HL-60/S4 treated with retinoic acid at 250 ng/mL for 4 days and 3 days (cell line): ENCODE data around the gene BCDIN3D.

Experiments used
- in situ Hi-C: fragments of 300-500 bp; cut with MboI; formaldehyde crosslinking; loops from 2 replicates; pipeline ENCODE4 v1.7.0; 2022; ENCODE audit warnings: low sequenced_read_pairs

The BCDIN3D gene

DNA sequence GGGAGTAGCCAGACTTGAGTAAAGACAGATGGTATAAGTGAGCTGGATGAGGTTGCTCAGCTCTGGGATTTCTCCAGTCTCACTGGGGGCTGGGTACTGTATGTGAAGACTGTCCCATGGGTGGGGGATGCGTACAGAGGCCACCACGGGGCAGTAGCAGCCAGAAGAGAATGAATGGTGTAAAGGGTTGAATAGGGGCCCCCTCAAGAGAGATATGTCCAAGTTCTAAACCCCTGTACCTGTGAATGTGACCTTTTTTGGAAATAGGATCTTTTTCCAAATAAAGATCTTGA lies 21.8 kb upstream of the BCDIN3D start:
- in situ Hi-C loops = loop anchor here (25.0 kb wide), 1 partner anchor 198 kb away; the partner anchor contains the start of gene ASIC1

DNA sequence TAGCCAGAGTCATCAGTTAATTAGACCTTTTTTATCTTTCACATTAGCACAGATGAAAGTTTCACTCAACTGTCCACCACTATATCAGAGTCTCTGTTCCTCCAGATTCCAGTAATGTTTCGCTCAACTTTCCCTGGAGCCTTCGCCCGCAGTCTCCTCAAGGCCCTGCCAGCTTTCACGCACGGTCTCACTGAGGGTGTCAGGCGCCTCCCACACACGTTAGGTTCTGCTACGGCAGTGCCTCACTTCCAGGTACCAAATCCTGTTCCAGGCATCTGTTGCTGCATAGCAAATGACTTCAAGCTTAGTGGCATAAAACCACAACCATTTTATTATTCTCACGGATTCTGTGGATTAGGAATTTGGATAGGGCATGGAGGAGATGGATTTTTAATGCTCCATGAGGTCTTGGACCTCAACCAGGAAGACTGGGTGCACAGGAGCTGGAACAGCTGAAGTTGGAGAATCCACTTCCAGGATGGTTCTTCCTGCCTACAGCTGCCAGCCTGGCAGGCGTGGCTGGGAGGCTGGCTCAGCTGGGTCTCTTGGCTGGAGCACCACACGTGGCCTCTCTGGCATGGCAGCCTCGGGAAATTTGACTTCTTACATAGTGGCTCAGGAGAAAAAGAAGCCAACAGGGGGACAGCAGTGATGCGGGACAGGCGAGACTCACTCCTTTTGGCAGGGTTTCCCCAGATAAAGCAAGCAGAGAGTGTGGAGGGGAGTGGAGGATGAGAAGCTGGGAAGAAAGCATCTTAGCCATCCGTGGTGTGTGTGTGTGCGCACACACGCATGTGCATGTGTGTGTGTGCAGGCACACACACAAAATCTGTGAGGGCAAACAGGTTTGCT lies 21.3 kb upstream of the BCDIN3D start:
- in situ Hi-C loops = loop anchor here (25.0 kb wide), 1 partner anchor 198 kb away; the partner anchor contains the start of gene ASIC1

- in situ Hi-C loops = loop anchor here (25.0 kb wide), 1 partner anchor 201 kb away; the partner anchor contains the start of gene ASIC1
These were observed 18.0 kb upstream of the BCDIN3D start for GRCh38 chr12:49860921-49861320.

GRCh38 chr12:49855890-49856289 lies 13.0 kb upstream of the BCDIN3D start:
- in situ Hi-C loops = loop anchor here (25.0 kb wide), 1 partner anchor 206 kb away; the partner anchor contains the start of gene ASIC1

GRCh38 chr12:49854976-49855375 lies 12.1 kb upstream of the BCDIN3D start:
- in situ Hi-C loops = loop anchor here (25.0 kb wide), 1 partner anchor 207 kb away; the partner anchor contains the start of gene ASIC1

- in situ Hi-C loops = loop anchor here (25.0 kb wide), 1 partner anchor 209 kb away; the partner anchor contains the start of gene ASIC1
These were observed 10.8 kb upstream of the BCDIN3D start for GRCh38 chr12:49853671-49854070.

GRCh38 chr12:49847161-49847560 lies 4.3 kb upstream of the BCDIN3D start:
- in situ Hi-C loops = no loop called here

- in situ Hi-C loops = no loop called here
These were observed 3.1 kb upstream of the BCDIN3D start for GRCh38 chr12:49846032-49846431.

DNA sequence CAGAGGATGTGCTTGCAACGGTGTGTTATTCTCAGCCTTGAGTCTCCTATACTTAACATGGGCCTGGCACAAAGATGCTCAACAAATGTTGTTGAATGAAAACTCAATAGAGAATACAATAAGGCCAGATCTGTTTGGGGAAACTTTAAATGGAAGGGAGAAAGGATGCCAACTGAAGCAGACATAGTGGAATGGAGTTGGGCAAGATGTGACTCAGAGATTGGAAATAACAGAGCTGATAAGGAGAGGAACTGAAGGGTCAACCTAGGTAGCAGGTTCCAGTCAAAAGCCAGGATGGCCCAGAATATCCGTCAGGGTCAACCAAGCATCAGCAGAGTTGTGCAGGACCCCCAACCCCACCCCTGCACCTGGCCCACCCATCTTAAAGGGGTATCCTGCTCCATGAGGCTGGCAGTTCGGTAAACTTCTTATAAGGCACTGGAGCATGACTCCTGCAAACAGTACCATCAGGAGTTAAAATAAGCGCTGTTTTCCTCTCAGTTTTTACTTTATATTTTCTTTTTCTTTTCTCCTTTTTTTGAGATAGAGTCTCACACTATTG lies 1.1 kb upstream of the BCDIN3D start:
- in situ Hi-C loops = no loop called here

DNA sequence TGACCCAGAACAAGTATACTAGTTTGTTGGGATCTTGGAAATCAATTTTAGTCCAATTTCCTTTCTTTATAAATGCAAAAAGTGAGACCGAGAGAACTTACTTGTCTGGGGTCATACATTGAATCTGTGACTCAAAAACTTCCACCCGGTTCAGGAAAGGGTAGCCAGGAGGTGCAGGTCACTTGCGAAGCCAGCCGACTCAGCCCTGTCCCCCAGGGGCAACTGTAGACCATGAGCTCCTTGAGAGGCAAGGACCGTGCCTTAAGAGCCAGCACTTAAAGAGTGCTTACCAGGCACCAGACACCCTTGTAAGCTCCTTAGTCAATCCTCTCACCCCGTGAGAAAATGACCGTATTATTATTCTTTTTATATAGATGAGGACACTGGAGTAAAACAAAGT lies 505 bp upstream of the BCDIN3D start:
- in situ Hi-C loops = no loop called here

DNA sequence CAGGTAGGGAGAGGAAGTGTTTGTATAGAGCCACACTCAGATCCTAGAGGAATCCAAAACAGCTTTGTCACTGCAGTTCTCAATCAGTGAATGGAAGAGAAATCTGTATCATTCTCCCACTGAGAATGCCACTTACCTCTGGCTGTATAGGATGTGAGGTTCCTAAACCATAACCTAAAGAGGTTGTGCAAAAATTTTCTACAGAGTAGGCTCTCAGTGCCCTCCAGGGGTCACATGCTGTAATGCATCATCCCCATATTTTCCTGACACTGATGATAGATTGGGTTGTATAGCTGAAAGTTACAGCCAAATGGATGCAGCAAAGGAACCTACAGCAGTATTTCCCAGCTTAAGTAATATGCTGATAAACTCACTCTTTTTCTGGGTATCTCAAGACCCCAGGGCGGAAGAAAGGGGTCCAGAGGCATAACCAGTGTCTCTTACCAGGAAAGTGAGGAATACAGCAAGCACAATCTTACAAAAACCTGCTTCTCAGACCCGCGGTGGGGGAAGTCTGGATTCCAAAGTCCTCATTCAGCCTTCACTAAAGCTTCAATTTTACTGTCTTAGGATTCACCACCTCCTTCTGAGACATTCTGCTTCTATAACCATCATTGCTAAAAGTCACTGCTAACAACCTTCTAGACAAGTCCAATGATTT lies 3.8 kb downstream of the BCDIN3D start:
- in situ Hi-C loops = loop anchor here (5.0 to 10.0 kb wide), 2 partner anchors 62 to 194 kb away; no protein-coding TSS in a partner anchor

GRCh38 chr12:49832836-49833421 lies 10.0 kb downstream of the BCDIN3D start:
- in situ Hi-C loops = loop anchor here (10.0 kb wide), 1 partner anchor 188 kb away; no protein-coding TSS in a partner anchor

DNA sequence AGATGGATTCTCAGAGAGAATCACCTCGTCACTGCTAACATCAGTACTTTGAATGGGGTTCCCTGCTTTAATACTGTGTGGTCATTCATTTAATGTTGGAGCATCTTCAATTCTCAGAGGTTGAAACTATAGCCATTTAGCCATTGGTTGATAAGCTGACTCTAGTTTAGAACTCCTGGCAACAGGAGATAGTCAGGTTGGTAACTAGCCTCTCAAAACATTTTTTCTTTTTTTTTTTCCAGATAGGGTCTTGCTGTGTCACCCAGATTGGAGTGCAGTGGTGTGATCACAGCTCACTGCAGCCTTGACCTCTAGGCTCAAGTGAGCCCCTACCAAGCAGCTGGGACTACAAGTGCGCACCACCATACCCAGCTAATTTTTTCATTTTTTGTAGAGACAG lies 11.2 kb downstream of the BCDIN3D start:
- in situ Hi-C loops = loop anchor here (10.0 kb wide), 1 partner anchor 187 kb away; no protein-coding TSS in a partner anchor

- in situ Hi-C loops = no loop called here
These were observed 14.5 kb downstream of the BCDIN3D start, which contains the start of gene NCKAP5L for GRCh38 chr12:49828133-49829091. TSS of gene NCKAP5L (minus strand) at chr12:49828413. CDS start at chr12:49804044, 24,369 bp downstream.

GRCh38 chr12:49827401-49828099 lies 15.4 kb downstream of the BCDIN3D start:
- in situ Hi-C loops = no loop called here

- in situ Hi-C loops = no loop called here
These were observed 15.9 kb downstream of the BCDIN3D start for GRCh38 chr12:49827051-49827400.

GRCh38 chr12:49825971-49826421 lies 16.9 kb downstream of the BCDIN3D start:
- in situ Hi-C loops = no loop called here

DNA sequence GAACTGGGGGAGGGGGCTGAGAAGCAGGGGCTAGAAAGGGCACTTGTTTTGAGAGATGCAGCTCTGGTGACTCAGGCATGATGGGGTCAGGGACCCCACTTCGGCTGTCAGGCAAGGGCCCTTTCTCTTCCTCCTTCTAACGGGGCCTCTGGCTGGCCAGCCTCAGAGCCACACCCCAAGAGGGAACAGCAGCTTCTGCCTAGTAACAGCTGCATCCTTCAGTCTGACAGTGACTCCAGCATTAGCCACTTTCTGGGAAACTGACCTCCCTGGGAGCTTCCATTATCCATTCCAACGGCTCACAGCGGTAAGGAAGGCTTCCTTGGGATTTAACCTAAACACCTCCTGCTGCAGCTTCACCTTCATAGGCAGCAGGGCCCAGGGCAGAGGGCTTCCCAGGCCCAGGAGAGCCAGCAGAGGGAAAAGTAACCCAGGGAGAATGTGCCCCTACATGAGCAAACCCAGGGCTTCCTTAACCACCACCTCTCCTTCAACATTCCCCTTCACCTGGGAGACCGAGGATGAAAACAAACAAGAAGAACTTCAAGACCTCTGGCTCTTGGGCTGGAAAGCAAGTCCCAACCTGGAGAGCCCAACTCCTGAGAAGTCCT lies 17.4 kb downstream of the BCDIN3D start:
- in situ Hi-C loops = no loop called here

GRCh38 chr12:49824895-49825294 lies 18.0 kb downstream of the BCDIN3D start:
- in situ Hi-C loops = no loop called here
